Parathyroid adenoma (tissue), 2 donors: ENCODE data around the gene FGF10.

ENCODE experiments used
- H2AFZ ChIP-seq: fragments of 300-600 bp; sonication (generic); one replicate; pipeline ENCODE4 v1.7.0; 2017; ENCODE audit warnings: antibody characterized with exemption, mild to moderate bottlenecking
- H3K27ac ChIP-seq: fragments of 300-600 bp; sonication (generic); one replicate; pipeline ENCODE4 v1.7.0; 2017
- H3K27me3 ChIP-seq: fragments of 300-600 bp; sonication (generic); one replicate; pipeline ENCODE4 v1.7.0; 2017; ENCODE audit warnings: low read length; ENCODE audit not compliant: control insufficient read depth, insufficient read depth
- H3K36me3 ChIP-seq: fragments of 300-600 bp; sonication (generic); one replicate; pipeline ENCODE4 v1.7.0; 2017; ENCODE audit warnings: low read length; ENCODE audit not compliant: control insufficient read depth, insufficient read depth
- H3K4me1 ChIP-seq: fragments of 300-600 bp; sonication (generic); one replicate; pipeline ENCODE4 v1.7.0; 2017; ENCODE audit warnings: control low read depth
- H3K4me2 ChIP-seq: fragments of 300-600 bp; sonication (generic); one replicate; pipeline ENCODE4 v1.7.0; 2017; ENCODE audit warnings: low read length
- H3K4me3 ChIP-seq: fragments of 300-600 bp; sonication (generic); one replicate; pipeline ENCODE4 v1.7.0; 2017; ENCODE audit warnings: low read depth, low read length
- H3K79me2 ChIP-seq: fragments of 300-600 bp; sonication (generic); one replicate; pipeline ENCODE4 v1.7.0; 2017; ENCODE audit warnings: control low read depth
- H3K9ac ChIP-seq: fragments of 300-600 bp; sonication (generic); one replicate; pipeline ENCODE4 v1.7.0; 2017; ENCODE audit warnings: mild to moderate bottlenecking
- H3K9me3 ChIP-seq: fragments of 300-600 bp; sonication (generic); one replicate; pipeline ENCODE4 v1.7.0; 2017; ENCODE audit warnings: low read length; ENCODE audit not compliant: control insufficient read depth
- CTCF ChIP-seq: fragments of 300-600 bp; sonication (generic); IDR thresholded peaks from one replicate; pipeline ENCODE4 v1.7.0; 2017; ENCODE audit warnings: antibody characterized with exemption, mild to moderate bottlenecking
- donor health status: primary hyperparathyroidism.

FGF10 gene

GRCh38 chr5:44387921-44388320 lies 1.3 kb downstream of the FGF10 start:
- no peak overlapping the region for H3K27ac ChIP-seq
- TF ChIP-seq CTCF: no peak

GRCh38 chr5:44387406-44387805 lies 1.8 kb downstream of the FGF10 start:
- Histone ChIP-seq H3K79me2 (no peaks in the 10 kb centered on the region), H3K9me3 (no peaks in the 10 kb centered on the region), H3K27me3 (no peaks in the 10 kb centered on the region), H3K27ac (no peak overlapping the region), H3K4me3 (no peak overlapping the region), H3K9ac (no peak overlapping the region), H3K4me1 (no peaks in the 10 kb centered on the region), H3K36me3 (no peaks in the 10 kb centered on the region), H2AFZ (no peak overlapping the region), H3K4me2 (no peak overlapping the region)
- TF ChIP-seq CTCF: no peak

More at GRCh38 chr5:44387921-44388320, 1.3 kb downstream of the FGF10 start:
- Histone ChIP-seq H3K4me3 (no peak overlapping the region), H3K27me3 (no peaks in the 10 kb centered on the region), H3K4me2 (no peak overlapping the region), H3K36me3 (no peaks in the 10 kb centered on the region), H3K79me2 (no peaks in the 10 kb centered on the region), H3K9me3 (no peaks in the 10 kb centered on the region), H2AFZ (peak overlapping the region; percentile 63), H3K4me1 (no peaks in the 10 kb centered on the region), H3K9ac (no peak overlapping the region)

GRCh38 chr5:44385291-44385900 lies 3.8 kb downstream of the FGF10 start:
- no peak overlapping the region for H3K9ac ChIP-seq
- no peaks in the 10 kb centered on the region for H3K36me3 ChIP-seq
- TF ChIP-seq CTCF: no peak
- H3K27me3 ChIP-seq: no peaks in the 10 kb centered on the region
- H2AFZ ChIP-seq: no peak overlapping the region
- no peak overlapping the region for H3K27ac ChIP-seq
- H3K79me2 ChIP-seq: no peaks in the 10 kb centered on the region
- no peaks in the 10 kb centered on the region for H3K4me1 ChIP-seq
- no peaks in the 10 kb centered on the region for H3K9me3 ChIP-seq
- H3K4me2 ChIP-seq: no peak overlapping the region
- no peak overlapping the region for H3K4me3 ChIP-seq

GRCh38 chr5:44384816-44385215 lies 4.4 kb downstream of the FGF10 start:
- Histone ChIP-seq H3K9me3 (no peaks in the 10 kb centered on the region), H3K9ac (no peak overlapping the region), H3K36me3 (no peaks in the 10 kb centered on the region), H3K4me1 (no peaks in the 10 kb centered on the region), H2AFZ (no peak overlapping the region), H3K27me3 (no peaks in the 10 kb centered on the region), H3K27ac (no peak overlapping the region), H3K4me3 (no peak overlapping the region), H3K4me2 (no peak overlapping the region), H3K79me2 (no peaks in the 10 kb centered on the region)
- no peak for TF ChIP-seq CTCF

- Histone ChIP-seq H3K4me3 (no peak overlapping the region), H3K4me2 (no peak overlapping the region), H3K9me3 (no peaks in the 10 kb centered on the region), H3K27ac (no peak overlapping the region), H3K4me1 (no peaks in the 10 kb centered on the region), H3K9ac (no peak overlapping the region), H3K79me2 (no peaks in the 10 kb centered on the region), H3K27me3 (no peaks in the 10 kb centered on the region), H2AFZ (no peak overlapping the region), H3K36me3 (no peaks in the 10 kb centered on the region)
- no peak for TF ChIP-seq CTCF
Measured at GRCh38 chr5:44382894-44383293, 6.3 kb downstream of the FGF10 start.
